K562 treated with DMSO at 1 percent for 4 hours (cell line): ENCODE measurements around the gene DZIP1. TPM values are rescaled to one million over a fixed set of nuclear protein-coding genes. Genes with fewer than 3 reads are reported as not detected.

ENCODE experiments used
- total RNA-seq: library from RNA; unstranded; fragments of 300-600 nt; gene quantifications from 2 replicates; pipeline ENCODE4 v1.2.3, GENCODE V29; 2022; ENCODE audit not compliant: insufficient read depth

DZIP1 gene
- total RNA-seq = not detected in 2 replicates

GRCh38 chr13:95644601-95645052, at the start of gene DZIP1:
TSS of gene DZIP1 (minus strand) at chr13:95644706. CDS start at chr13:95642029, 2,677 bp downstream.

GRCh38 chr13:95676762-95677563, 32.5 kb upstream of the DZIP1 start, which contains the start of gene DNAJC3:
TSS of gene DNAJC3 (plus strand) at chr13:95677139. CDS start at chr13:95677256, 117 bp downstream.

GRCh38 chr13:95552539-95553441, 91.7 kb downstream of the DZIP1 start, which contains the start of gene CLDN10:
TSS of gene CLDN10 (plus strand) at chr13:95552720. CDS start at chr13:95552754, 34 bp downstream.

Other genes starting within 250 kb of the DZIP1 start
- gene CLDN10, start 92.0 kb downstream of the DZIP1 start, total RNA-seq = not detected in 2 replicates
- 15.2 and 15.4 TPM in 2 replicates for gene DNAJC3, start 32.4 kb upstream of the DZIP1 start, total RNA-seq